ENCODE results near the gene RFTN1. TPM values are rescaled to one million over a fixed set of nuclear protein-coding genes. Genes with fewer than 3 reads are reported as not detected.

The RFTN1 gene
- total RNA-seq, 3 donors from 2014 or later (not counting 1 experiment from before 2014, with no cell fraction given) = 112 to 135 (median 115) TPM

DNA sequence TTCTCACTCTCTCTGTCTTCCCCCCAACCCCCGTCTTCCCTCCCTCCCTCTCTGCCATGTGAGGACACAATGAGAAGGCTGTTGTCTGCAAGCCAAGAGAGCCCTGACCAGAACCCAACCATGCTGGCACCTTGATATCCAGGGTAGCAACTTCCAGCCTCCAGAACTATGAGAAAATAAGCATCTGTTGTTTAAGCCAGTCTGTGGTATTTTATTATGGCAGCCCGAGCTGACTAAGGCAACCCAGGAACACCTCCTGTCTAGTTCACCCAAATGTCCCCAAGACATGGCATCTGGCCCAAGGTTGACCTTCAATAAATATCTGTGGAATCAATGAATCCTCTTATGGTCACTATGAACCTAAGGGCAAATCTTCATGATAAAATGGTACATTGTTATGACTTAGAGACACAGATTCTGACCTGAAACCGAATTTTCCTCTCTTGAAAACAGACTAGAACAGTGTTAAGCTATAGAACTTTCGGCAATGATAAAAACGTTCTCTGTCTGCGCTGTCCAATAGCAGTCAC, 26.5 kb downstream of the RFTN1 start:
- peaks cover 40 to 56% of the 10 kb centered on the region in 2 donors for H3K4me1 Mint-ChIP-seq
- H3K4me3 ChIP-seq (ENCODE audit: low read length) = no peak overlapping the region
- peaks cover 15% of the 10 kb centered on the region for H3K4me1 ChIP-seq (ENCODE audit: control insufficient read depth, insufficient read depth, low read length)
- H3K36me3 ChIP-seq (ENCODE audit: control insufficient read depth, insufficient read depth, low read length) = peaks cover 27% of the 10 kb centered on the region
- WGBS (ENCODE audit: insufficient coverage) = 98% methylated on average over 6 of the region's 6 CpGs
- no peaks in the 10 kb centered on the region for H3K9me3 Mint-ChIP-seq
- H3K27ac Mint-ChIP-seq = no peak overlapping the region
- H3K27me3 Mint-ChIP-seq (ENCODE audit: low read depth in 2 of 2) = no peaks in the 10 kb centered on the region
- H3K9me3 ChIP-seq (ENCODE audit: control insufficient read depth, insufficient read depth, low read length) = no peaks in the 10 kb centered on the region
- no peak overlapping the region for H3K27ac ChIP-seq (ENCODE audit: low read length)
- no peak for ATAC-seq
- no peaks in the 10 kb centered on the region for H3K27me3 ChIP-seq (ENCODE audit: control insufficient read depth, insufficient read depth, low read length)
- intact Hi-C loops (cut with micrococcal nuclease) = no loop called here
- no peak for DNase-seq
- TF ChIP-seq, protein P1, sequence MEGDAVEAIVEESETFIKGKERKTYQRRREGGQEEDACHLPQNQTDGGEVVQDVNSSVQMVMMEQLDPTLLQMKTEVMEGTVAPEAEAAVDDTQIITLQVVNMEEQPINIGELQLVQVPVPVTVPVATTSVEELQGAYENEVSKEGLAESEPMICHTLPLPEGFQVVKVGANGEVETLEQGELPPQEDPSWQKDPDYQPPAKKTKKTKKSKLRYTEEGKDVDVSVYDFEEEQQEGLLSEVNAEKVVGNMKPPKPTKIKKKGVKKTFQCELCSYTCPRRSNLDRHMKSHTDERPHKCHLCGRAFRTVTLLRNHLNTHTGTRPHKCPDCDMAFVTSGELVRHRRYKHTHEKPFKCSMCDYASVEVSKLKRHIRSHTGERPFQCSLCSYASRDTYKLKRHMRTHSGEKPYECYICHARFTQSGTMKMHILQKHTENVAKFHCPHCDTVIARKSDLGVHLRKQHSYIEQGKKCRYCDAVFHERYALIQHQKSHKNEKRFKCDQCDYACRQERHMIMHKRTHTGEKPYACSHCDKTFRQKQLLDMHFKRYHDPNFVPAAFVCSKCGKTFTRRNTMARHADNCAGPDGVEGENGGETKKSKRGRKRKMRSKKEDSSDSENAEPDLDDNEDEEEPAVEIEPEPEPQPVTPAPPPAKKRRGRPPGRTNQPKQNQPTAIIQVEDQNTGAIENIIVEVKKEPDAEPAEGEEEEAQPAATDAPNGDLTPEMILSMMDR (IDR thresholded peaks at IDR 0.05) = no peak
- H3K36me3 Mint-ChIP-seq = peaks cover 7% of the 10 kb centered on the region
- no peak overlapping the region for H3K4me3 Mint-ChIP-seq

DNA sequence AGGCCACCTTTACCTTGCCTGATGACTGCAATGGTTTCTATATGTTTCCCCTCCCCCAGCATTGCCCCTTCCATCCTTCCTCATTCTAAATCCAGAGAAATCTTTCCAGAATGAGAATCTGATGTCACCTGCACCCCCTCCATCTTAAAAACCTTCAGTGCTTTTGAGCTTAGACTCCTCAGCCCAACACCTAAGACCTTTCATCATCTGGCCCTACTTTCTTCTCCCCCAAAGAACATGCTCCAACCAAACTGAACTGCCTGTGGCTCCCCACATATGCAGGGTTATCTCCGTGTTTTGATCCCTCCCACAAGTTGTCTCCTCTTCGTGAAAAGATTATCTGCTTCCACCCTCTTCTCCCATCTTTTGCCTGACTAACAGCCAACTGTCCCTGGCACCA, 27.3 kb downstream of the RFTN1 start:
- Mint-ChIP-seq H3K27me3 (ENCODE audit: low read depth in 2 of 2) (no peaks in the 10 kb centered on the region), H3K4me3 (no peak overlapping the region), H3K27ac (peak overlapping the region; percentile 2 to 4), H3K9me3 (no peaks in the 10 kb centered on the region), H3K4me1 (peaks cover 47 to 63% of the 10 kb centered on the region in 2 donors), H3K36me3 (peaks cover 7% of the 10 kb centered on the region)
- Histone ChIP-seq H3K27me3 (ENCODE audit: control insufficient read depth, insufficient read depth, low read length) (no peaks in the 10 kb centered on the region), H3K4me3 (ENCODE audit: low read length) (no peak overlapping the region), H3K36me3 (ENCODE audit: control insufficient read depth, insufficient read depth, low read length) (peaks cover 20% of the 10 kb centered on the region), H3K27ac (ENCODE audit: low read length) (no peak overlapping the region), H3K9me3 (ENCODE audit: control insufficient read depth, insufficient read depth, low read length) (no peaks in the 10 kb centered on the region), H3K4me1 (ENCODE audit: control insufficient read depth, insufficient read depth, low read length) (peaks cover 19% of the 10 kb centered on the region)
- TF ChIP-seq, protein P1 (IDR thresholded peaks at IDR 0.05) = no peak
- ATAC-seq = no peak
- no peak for DNase-seq
- 88% methylated on average over 2 of the region's 2 CpGs for WGBS (ENCODE audit: insufficient coverage)
- intact Hi-C loops (cut with micrococcal nuclease) = no loop called here

DNA sequence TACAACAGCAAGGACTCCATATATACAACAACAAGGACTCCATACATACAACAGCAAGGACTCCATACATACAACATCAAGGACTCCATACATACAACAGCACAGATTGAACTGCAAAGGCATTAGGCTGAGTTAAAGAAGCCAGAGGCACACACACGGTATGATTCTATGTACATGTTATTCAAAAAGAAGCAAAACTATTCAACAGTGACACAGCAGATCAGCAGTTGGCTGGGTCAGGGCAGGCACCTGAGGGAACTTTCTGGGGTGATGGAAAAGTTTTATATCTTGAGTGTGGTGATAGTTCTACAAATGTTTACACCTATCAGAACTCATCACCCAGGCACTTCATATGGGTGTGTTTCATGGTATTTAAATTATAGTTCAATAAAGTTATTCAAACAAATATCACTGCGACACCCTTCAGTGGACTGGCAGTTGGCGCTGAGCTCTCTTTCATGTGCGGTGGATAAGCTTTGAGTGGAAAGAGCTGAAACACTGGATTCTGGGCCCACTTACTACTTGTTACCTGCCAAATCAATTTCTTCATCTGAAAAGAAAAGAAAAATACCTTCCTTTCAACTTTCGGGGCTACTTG, 28.0 kb downstream of the RFTN1 start:
- 100% methylated on average over 5 of the region's 5 CpGs for WGBS (ENCODE audit: insufficient coverage)
- Mint-ChIP-seq H3K27me3 (ENCODE audit: low read depth in 2 of 2) (no peaks in the 10 kb centered on the region), H3K9me3 (no peaks in the 10 kb centered on the region), H3K4me3 (no peak overlapping the region), H3K4me1 (peaks cover 46 to 64% of the 10 kb centered on the region in 2 donors), H3K36me3 (peaks cover 7% of the 10 kb centered on the region), H3K27ac (peak overlapping the region; percentile 37 to 89)
- H3K27ac ChIP-seq (ENCODE audit: low read length) = no peak overlapping the region
- no peak overlapping the region for H3K4me3 ChIP-seq (ENCODE audit: low read length)
- intact Hi-C loops (cut with micrococcal nuclease) = no loop called here
- peaks cover 20% of the 10 kb centered on the region for H3K36me3 ChIP-seq (ENCODE audit: control insufficient read depth, insufficient read depth, low read length)
- H3K9me3 ChIP-seq (ENCODE audit: control insufficient read depth, insufficient read depth, low read length) = no peaks in the 10 kb centered on the region
- no peak for DNase-seq
- TF ChIP-seq, protein P1 (IDR thresholded peaks at IDR 0.05) = no peak
- ATAC-seq = no peak
- H3K4me1 ChIP-seq (ENCODE audit: control insufficient read depth, insufficient read depth, low read length) = peaks cover 19% of the 10 kb centered on the region
- no peaks in the 10 kb centered on the region for H3K27me3 ChIP-seq (ENCODE audit: control insufficient read depth, insufficient read depth, low read length)

DNA sequence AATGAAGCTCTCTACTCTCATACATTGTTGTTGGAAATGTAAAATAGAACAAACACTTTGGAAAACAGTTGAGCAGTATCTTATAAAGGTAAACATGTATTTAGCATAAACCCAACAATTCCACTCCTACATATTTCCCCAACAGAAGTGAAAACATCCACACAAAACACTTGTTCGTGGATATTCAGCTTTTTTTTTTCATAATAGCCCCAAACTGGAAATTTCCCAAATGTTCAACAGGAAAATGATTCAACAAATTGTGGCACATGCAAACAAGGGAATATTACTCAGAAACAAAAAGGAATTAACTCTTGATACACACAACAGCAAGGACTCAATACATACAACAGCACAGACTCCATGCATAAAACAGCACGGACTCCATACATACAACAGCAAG, 28.5 kb downstream of the RFTN1 start:
- Histone ChIP-seq H3K9me3 (ENCODE audit: control insufficient read depth, insufficient read depth, low read length) (no peaks in the 10 kb centered on the region), H3K4me1 (ENCODE audit: control insufficient read depth, insufficient read depth, low read length) (peaks cover 19% of the 10 kb centered on the region), H3K36me3 (ENCODE audit: control insufficient read depth, insufficient read depth, low read length) (peaks cover 17% of the 10 kb centered on the region), H3K27me3 (ENCODE audit: control insufficient read depth, insufficient read depth, low read length) (no peaks in the 10 kb centered on the region), H3K27ac (ENCODE audit: low read length) (no peak overlapping the region), H3K4me3 (ENCODE audit: low read length) (no peak overlapping the region)
- Mint-ChIP-seq H3K27me3 (ENCODE audit: low read depth in 2 of 2) (no peaks in the 10 kb centered on the region), H3K27ac (peak overlapping the region; percentile 37 to 89), H3K4me1 (peaks cover 46 to 65% of the 10 kb centered on the region in 2 donors), H3K36me3 (peaks cover 7% of the 10 kb centered on the region), H3K9me3 (no peaks in the 10 kb centered on the region), H3K4me3 (no peak overlapping the region)
- TF ChIP-seq, protein P1 (IDR thresholded peaks at IDR 0.05) = no peak
- no peak for ATAC-seq
- DNase-seq = no peak
- intact Hi-C loops (cut with micrococcal nuclease) = no loop called here
- WGBS (ENCODE audit: insufficient coverage) = 90% methylated on average over 2 of the region's 2 CpGs
